Pancreas (tissue), 10 donors: ENCODE data around the gene AOPEP. TPM values are rescaled to one million over a fixed set of nuclear protein-coding genes. Genes with fewer than 3 reads are reported as not detected.

Experiments
- ATAC-seq, 4 donors: fragments of 200-7000 bp; cut with Tn5 transposase; one replicate each; pipeline versions ENCODE4 v1.8.0 to v1.9.1; 2020; ENCODE audit warnings: mild to moderate bottlenecking in 4 of 4, moderate library complexity in 4 of 4
- DNase-seq, 6 donors: peaks; one replicate each; pipeline ENCODE4 v3.0.0-alpha.2; 2020
- FAIRE-seq: peaks from 2 replicates; lab custom pipeline; 2012; peaks lifted over from hg19 to GRCh38; lab: Jason Lieb, UNC
- H3K27ac ChIP-seq, 4 donors: fragments of 200-600 bp; sonication (generic); 1 replicate in 3 of 4; 2 replicates in 1 of 4; pipeline versions ENCODE4 v1.5.0 to v1.8.0; 2020
- H3K27me3 ChIP-seq, 4 donors: fragments of 200-600 bp; one replicate each; pipeline ENCODE4 v1.8.0; 2021
- H3K36me3 ChIP-seq, 3 donors: fragments of 200-600 bp; sonication (generic) in 1 of 3; one replicate each; pipeline versions ENCODE4 v1.5.0 to v1.8.0; 2020 to 2021
- H3K4me1 ChIP-seq, 3 donors: fragments of 200-600 bp; one replicate each; pipeline ENCODE4 v1.8.0; 2021
- H3K4me3 ChIP-seq, 4 donors: fragments of 200-600 bp; sonication (generic) in 2 of 4; one replicate each; pipeline versions ENCODE4 v1.5.0 to v1.8.0; 2020 to 2021
- H3K9me3 ChIP-seq, 4 donors: fragments of 200-600 bp; one replicate each; pipeline ENCODE4 v1.8.0; 2021
- CTCF ChIP-seq, 4 donors: fragments of 200-600 bp; sonication (generic) in 3 of 4; IDR thresholded peaks; one replicate each; pipeline versions ENCODE4 v1.5.0 to v1.8.0; 2021; ENCODE audit warnings: antibody characterized with exemption in 4 of 4
- WGBS, 2 donors: extraction: QIAGEN DNeasy Blood & Tissue Kit; methylation state at CpG; one replicate each; pipeline ENCODE4 v1.1.7; 2013; 5-methylcytosine and 5-hydroxymethylcytosine counted together
- intact Hi-C, 3 donors: fragments of 100-400 bp; cut with DNase I; formaldehyde crosslinking; loops; one replicate each; pipeline versions ENCODE4 v1.11.1 to v1.14.2; 2022
- polyA plus RNA-seq, 2 donors: library from polyadenylated mRNA; stranded (reverse); fragments of 200-250 nt; gene quantifications; one replicate each; pipeline ENCODE4 v1.2.3, GENCODE V29; 2013
- total RNA-seq, 6 donors: library from RNA; stranded (reverse); fragmentation: NEBNext Ultra II Directional in 4 of 6; extraction: Animal tissue kit (Norgen Biotek cat#: 25700) in 4 of 6; gene quantifications; one replicate each; pipeline versions ENCODE4 v1.2.1 to v1.2.4, GENCODE V29; 2021 to 2023
- donor health status: healthy with polysubstance abuse.
- donor health status: DM: no; HTN: no; CAD: no; lungs with moderate emphysema.
- donor health status: DM: no; HTN: no; CAD: no.
- donor health status: control.
- donor health status: control.
- donor health status: Bipolar disorder and iron deficiency.
- donor health status: DM: yes; HTN: yes; CAD: no.
- donor health status: DM: no; HTN: no; CAD: no.
- donor health status: DM: no; HTN: no; CAD: no.
- donor health status: DM: yes; HTN: yes; CAD: no.

Gene AOPEP
- total and polyA plus RNA-seq, 8 donors: 50.5 to 140 (median 76.7) TPM

DNA sequence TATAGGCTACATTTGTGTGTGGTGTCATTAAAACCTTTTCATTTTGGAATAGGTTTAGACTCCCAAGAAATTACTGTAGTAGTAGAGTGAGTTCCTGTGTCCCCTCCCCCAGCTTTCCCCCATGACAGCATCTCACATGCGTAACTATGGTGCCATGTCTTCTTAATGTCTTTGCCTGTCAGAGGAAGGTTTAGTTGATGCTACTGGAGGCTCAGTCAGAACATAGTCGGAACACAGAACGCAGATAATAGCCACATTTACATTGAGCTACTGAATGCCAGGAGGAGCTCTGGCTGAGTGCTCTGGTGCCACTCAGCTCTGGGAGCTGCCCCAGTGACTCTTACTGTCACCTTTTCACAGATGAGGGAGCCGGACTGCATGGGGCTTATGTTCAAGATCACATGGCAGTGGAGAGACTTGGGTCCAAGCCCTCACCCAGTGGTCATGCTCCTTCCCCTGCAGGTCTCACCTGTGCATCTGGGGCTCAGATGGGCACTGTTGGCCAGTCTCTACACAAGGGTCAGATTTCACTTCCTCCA, 223.6 kb downstream of the AOPEP start:
- peak overlapping the region; percentile 3 to 78 (median 68) for H3K27ac ChIP-seq
- FAIRE-seq (no peak), DNase-seq (no peak), ATAC-seq (peak in 1 of 4 donors; percentile 36)
- no peaks in the 10 kb centered on the region for H3K36me3 ChIP-seq
- TF ChIP-seq CTCF (IDR thresholded peaks at IDR 0.05): no peak
- no peaks in the 10 kb centered on the region for H3K9me3 ChIP-seq
- peaks cover 21 to 42% (median 30%) of the 10 kb centered on the region in 3 donors for H3K4me1 ChIP-seq
- H3K4me3 ChIP-seq: no peak overlapping the region
- WGBS, 2 donors: 71 to 76% methylated on average over 4 of the region's 4 CpGs
- no peaks in the 10 kb centered on the region for H3K27me3 ChIP-seq
- intact Hi-C loops: no loop called here

GRCh38 chr9:94950579-94951323, 224.3 kb downstream of the AOPEP start:
- FAIRE-seq: no peak
- WGBS, 2 donors: 22 to 32% methylated on average over 7 of the region's 7 CpGs

GRCh38 chr9:94951324-94952135, 225.0 kb downstream of the AOPEP start:
- FAIRE-seq: no peak
- peaks cover 21 to 42% (median 30%) of the 10 kb centered on the region in 3 donors for H3K4me1 ChIP-seq
- no peak for TF ChIP-seq CTCF (IDR thresholded peaks at IDR 0.05)

More at GRCh38 chr9:94950579-94951323, 224.3 kb downstream of the AOPEP start:
- no peak for TF ChIP-seq CTCF (IDR thresholded peaks at IDR 0.05)
- no peaks in the 10 kb centered on the region for H3K36me3 ChIP-seq
- peak in 3 of 6 donors; percentile 61 to 73 (median 68) for DNase-seq
- peak overlapping the region; percentile 3 to 78 (median 68) for H3K27ac ChIP-seq
- H3K4me1 ChIP-seq: peaks cover 21 to 42% (median 30%) of the 10 kb centered on the region in 3 donors
- intact Hi-C loops: no loop called here
- no peak overlapping the region for H3K4me3 ChIP-seq
- ATAC-seq: peak; percentile 84 to 92 (median 86)
- no peaks in the 10 kb centered on the region for H3K9me3 ChIP-seq
- no peaks in the 10 kb centered on the region for H3K27me3 ChIP-seq

DNA sequence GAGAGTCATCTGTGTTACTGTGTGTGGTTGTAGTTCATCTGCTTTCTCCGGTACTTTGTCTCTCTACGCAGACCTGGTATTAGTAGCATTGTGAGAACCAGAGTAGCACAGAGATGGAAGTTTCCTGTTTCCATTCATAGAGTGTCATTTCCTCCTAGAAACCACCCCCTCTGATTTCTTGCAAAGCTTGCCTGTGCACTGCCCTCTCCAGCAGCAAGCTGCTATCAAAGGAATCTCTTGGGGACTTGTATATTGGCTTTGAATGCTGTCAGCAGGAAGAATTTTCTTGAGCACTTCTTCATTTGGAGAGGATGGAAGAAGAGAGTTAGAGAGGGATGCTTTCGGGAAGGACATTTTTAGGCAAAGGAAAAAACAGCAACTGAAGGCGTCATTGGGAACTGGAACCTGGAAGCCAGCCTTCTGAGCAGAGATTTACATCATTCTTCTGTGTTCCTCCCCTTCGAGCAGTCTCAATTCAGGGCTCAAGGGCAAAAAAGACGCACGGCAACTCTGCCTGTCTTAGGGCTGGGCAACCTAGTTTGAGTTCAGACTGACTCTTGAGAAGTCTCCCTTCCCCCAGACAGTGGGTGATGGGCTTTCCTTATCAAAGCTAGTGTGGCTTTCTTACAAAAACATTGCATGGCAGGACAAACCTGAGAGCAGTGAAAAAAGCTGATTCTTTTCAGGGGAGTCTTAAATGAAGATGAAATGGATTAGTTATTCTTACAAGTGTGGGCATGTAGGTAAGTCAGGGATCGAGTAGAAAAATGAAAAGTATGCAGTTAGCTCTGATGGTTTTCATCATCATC, 226.3 kb downstream of the AOPEP start:
- WGBS, 2 donors: 44 to 50% methylated on average over 8 of the region's 8 CpGs
- ATAC-seq: peak in 2 of 4 donors; percentile 5 to 9

More at GRCh38 chr9:94951324-94952135, 225.0 kb downstream of the AOPEP start:
- Histone ChIP-seq H3K4me3 (no peak overlapping the region), H3K27me3 (no peaks in the 10 kb centered on the region), H3K36me3 (no peaks in the 10 kb centered on the region), H3K27ac (peak overlapping the region; percentile 9 to 78 (median 68)), H3K9me3 (no peaks in the 10 kb centered on the region)
- intact Hi-C loops: no loop called here
- peak; percentile 6 to 22 (median 10) for ATAC-seq
- 43 to 47% methylated on average over 5 of the region's 5 CpGs for WGBS, 2 donors
- no peak for DNase-seq

More for the DNA sequence above, 226.3 kb downstream of the AOPEP start:
- peak overlapping the region in 3 of 4 donors; percentile 9 to 78 (median 75) for H3K27ac ChIP-seq
- H3K27me3 ChIP-seq: no peaks in the 10 kb centered on the region
- no peak for TF ChIP-seq CTCF (IDR thresholded peaks at IDR 0.05)
- DNase-seq: no peak
- no peaks in the 10 kb centered on the region for H3K36me3 ChIP-seq
- H3K9me3 ChIP-seq: no peaks in the 10 kb centered on the region
- no peak for FAIRE-seq
- H3K4me1 ChIP-seq: peaks cover 21 to 42% (median 30%) of the 10 kb centered on the region in 3 donors
- H3K4me3 ChIP-seq: no peak overlapping the region
- intact Hi-C loops: no loop called here
